ENCODE measurements around the gene MAP4K4. TPM values are rescaled to one million over a fixed set of nuclear protein-coding genes. Genes with fewer than 3 reads are reported as not detected.

The MAP4K4 gene
- total and polyA plus RNA-seq, 4 donors = 106 to 363 (median 200) TPM

DNA sequence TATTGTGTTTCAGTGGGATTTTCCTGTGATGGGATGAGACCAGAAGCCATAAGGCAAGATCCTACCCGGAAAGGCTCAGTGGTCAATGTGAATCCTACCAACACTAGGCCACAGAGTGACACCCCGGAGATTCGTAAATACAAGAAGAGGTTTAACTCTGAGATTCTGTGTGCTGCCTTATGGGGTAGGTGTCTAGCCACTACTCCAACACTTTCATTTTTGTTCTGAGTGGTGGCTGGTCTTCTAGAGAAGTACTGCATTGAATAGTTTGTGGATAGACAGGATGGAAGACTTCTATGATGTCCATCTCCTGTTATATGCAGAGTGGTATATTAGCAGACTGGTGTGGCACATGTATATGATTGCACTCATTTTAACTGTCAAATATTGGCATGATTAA lies 176.6 kb downstream of the MAP4K4 start:
- H3K27ac ChIP-seq (ENCODE audit: low read depth, low read length) = no peak overlapping the region
- H3K36me3 ChIP-seq (ENCODE audit: control insufficient read depth, insufficient read depth, low read length) = peaks cover 34% of the 10 kb centered on the region
- no peak for DNase-seq (ENCODE audit: low read depth in 4 of 6, low spot score in 6 of 6)
- no peaks in the 10 kb centered on the region for H3K27me3 ChIP-seq (ENCODE audit: control insufficient read depth, insufficient read depth, low read length)
- no peaks in the 10 kb centered on the region for H3K9me3 ChIP-seq (ENCODE audit: control insufficient read depth, insufficient read depth, low read length)
- 100% methylated on average over 1 of the region's 3 CpGs for WGBS (ENCODE audit: insufficient coverage)
- H3K4me3 ChIP-seq (ENCODE audit: low read depth, low read length) = no peak overlapping the region
- no peaks in the 10 kb centered on the region for H3K4me1 ChIP-seq (ENCODE audit: control insufficient read depth, insufficient read depth, low read length)

GRCh38 chr2:101879466-101879865 lies 182.0 kb downstream of the MAP4K4 start:
- H3K27ac ChIP-seq (ENCODE audit: low read depth, low read length) = no peak overlapping the region
- no peak overlapping the region for H3K4me3 ChIP-seq (ENCODE audit: low read depth, low read length)
- no peaks in the 10 kb centered on the region for H3K27me3 ChIP-seq (ENCODE audit: control insufficient read depth, insufficient read depth, low read length)
- no peak for DNase-seq (ENCODE audit: low read depth in 4 of 6, low spot score in 6 of 6)
- no peaks in the 10 kb centered on the region for H3K4me1 ChIP-seq (ENCODE audit: control insufficient read depth, insufficient read depth, low read length)
- peaks cover 10% of the 10 kb centered on the region for H3K36me3 ChIP-seq (ENCODE audit: control insufficient read depth, insufficient read depth, low read length)
- no peaks in the 10 kb centered on the region for H3K9me3 ChIP-seq (ENCODE audit: control insufficient read depth, insufficient read depth, low read length)

- Histone ChIP-seq H3K4me1 (ENCODE audit: control insufficient read depth, insufficient read depth, low read length) (no peaks in the 10 kb centered on the region), H3K4me3 (ENCODE audit: low read depth, low read length) (no peak overlapping the region), H3K27ac (ENCODE audit: low read depth, low read length) (no peak overlapping the region), H3K36me3 (ENCODE audit: control insufficient read depth, insufficient read depth, low read length) (peaks cover 10% of the 10 kb centered on the region), H3K27me3 (ENCODE audit: control insufficient read depth, insufficient read depth, low read length) (no peaks in the 10 kb centered on the region), H3K9me3 (ENCODE audit: control insufficient read depth, insufficient read depth, low read length) (no peaks in the 10 kb centered on the region)
- no peak for DNase-seq (ENCODE audit: low read depth in 4 of 6, low spot score in 6 of 6)
Measured at GRCh38 chr2:101881131-101881530, 183.6 kb downstream of the MAP4K4 start.

- H3K36me3 ChIP-seq (ENCODE audit: control insufficient read depth, insufficient read depth, low read length) = peaks cover 16% of the 10 kb centered on the region
- H3K4me1 ChIP-seq (ENCODE audit: control insufficient read depth, insufficient read depth, low read length) = no peaks in the 10 kb centered on the region
- no peaks in the 10 kb centered on the region for H3K9me3 ChIP-seq (ENCODE audit: control insufficient read depth, insufficient read depth, low read length)
- DNase-seq (ENCODE audit: low read depth in 4 of 6, low spot score in 6 of 6) = no peak
- no peak overlapping the region for H3K4me3 ChIP-seq (ENCODE audit: low read depth, low read length)
- WGBS (ENCODE audit: insufficient coverage) = 40% methylated on average over 3 of the region's 4 CpGs
- H3K27me3 ChIP-seq (ENCODE audit: control insufficient read depth, insufficient read depth, low read length) = no peaks in the 10 kb centered on the region
- no peak overlapping the region for H3K27ac ChIP-seq (ENCODE audit: low read depth, low read length)
Measured at GRCh38 chr2:101882769-101883307, 185.3 kb downstream of the MAP4K4 start.

GRCh38 chr2:101883860-101884259 lies 186.4 kb downstream of the MAP4K4 start:
- 100% methylated on average over 1 of the region's 3 CpGs for WGBS (ENCODE audit: insufficient coverage)
- Histone ChIP-seq H3K4me3 (ENCODE audit: low read depth, low read length) (no peak overlapping the region), H3K27ac (ENCODE audit: low read depth, low read length) (no peak overlapping the region), H3K36me3 (ENCODE audit: control insufficient read depth, insufficient read depth, low read length) (peaks cover 16% of the 10 kb centered on the region), H3K27me3 (ENCODE audit: control insufficient read depth, insufficient read depth, low read length) (no peaks in the 10 kb centered on the region), H3K9me3 (ENCODE audit: control insufficient read depth, insufficient read depth, low read length) (no peaks in the 10 kb centered on the region), H3K4me1 (ENCODE audit: control insufficient read depth, insufficient read depth, low read length) (no peaks in the 10 kb centered on the region)
- DNase-seq (ENCODE audit: low read depth in 4 of 6, low spot score in 6 of 6) = peak in 2 of 6 donors; percentile 20 to 41

GRCh38 chr2:101884423-101884822 lies 186.9 kb downstream of the MAP4K4 start:
- DNase-seq (ENCODE audit: low read depth in 4 of 6, low spot score in 6 of 6) = no peak
- H3K9me3 ChIP-seq (ENCODE audit: control insufficient read depth, insufficient read depth, low read length) = no peaks in the 10 kb centered on the region
- WGBS (ENCODE audit: insufficient coverage) = 81% methylated on average over 2 of the region's 2 CpGs
- H3K27me3 ChIP-seq (ENCODE audit: control insufficient read depth, insufficient read depth, low read length) = no peaks in the 10 kb centered on the region
- peaks cover 19% of the 10 kb centered on the region for H3K36me3 ChIP-seq (ENCODE audit: control insufficient read depth, insufficient read depth, low read length)
- H3K4me3 ChIP-seq (ENCODE audit: low read depth, low read length) = no peak overlapping the region
- H3K27ac ChIP-seq (ENCODE audit: low read depth, low read length) = no peak overlapping the region
- H3K4me1 ChIP-seq (ENCODE audit: control insufficient read depth, insufficient read depth, low read length) = no peaks in the 10 kb centered on the region

DNA sequence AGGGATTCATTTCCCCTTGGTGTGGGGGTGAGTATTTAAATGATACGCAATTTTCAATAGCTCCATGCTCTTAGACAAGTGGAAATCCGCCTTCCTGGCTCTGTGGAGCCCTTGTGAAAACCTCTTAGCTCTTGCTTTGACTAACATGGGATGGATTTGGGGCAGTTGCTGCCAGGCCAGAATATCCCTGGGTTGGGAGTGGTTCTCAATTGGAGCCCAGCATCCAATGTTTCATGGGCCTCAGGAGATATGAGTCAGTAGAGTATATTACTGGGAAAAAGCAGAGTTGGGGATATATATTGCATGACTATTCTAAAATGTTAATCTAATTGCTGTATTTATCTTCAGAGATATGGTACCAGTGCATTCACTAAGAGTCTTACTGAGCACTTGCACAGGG lies 189.8 kb downstream of the MAP4K4 start:
- peaks cover 24% of the 10 kb centered on the region for H3K36me3 ChIP-seq (ENCODE audit: control insufficient read depth, insufficient read depth, low read length)

GRCh38 chr2:101889460-101890098 lies 192.1 kb downstream of the MAP4K4 start:
- Histone ChIP-seq H3K36me3 (ENCODE audit: control insufficient read depth, insufficient read depth, low read length) (peaks cover 24% of the 10 kb centered on the region), H3K4me1 (ENCODE audit: control insufficient read depth, insufficient read depth, low read length) (no peaks in the 10 kb centered on the region), H3K27me3 (ENCODE audit: control insufficient read depth, insufficient read depth, low read length) (no peaks in the 10 kb centered on the region), H3K9me3 (ENCODE audit: control insufficient read depth, insufficient read depth, low read length) (no peaks in the 10 kb centered on the region), H3K4me3 (ENCODE audit: low read depth, low read length) (no peak overlapping the region), H3K27ac (ENCODE audit: low read depth, low read length) (no peak overlapping the region)
- no peak for DNase-seq (ENCODE audit: low read depth in 4 of 6, low spot score in 6 of 6)
- WGBS (ENCODE audit: insufficient coverage) = 96% methylated on average over 7 of the region's 7 CpGs

More for the DNA sequence above, 189.8 kb downstream of the MAP4K4 start:
- H3K4me1 ChIP-seq (ENCODE audit: control insufficient read depth, insufficient read depth, low read length) = no peaks in the 10 kb centered on the region
- H3K4me3 ChIP-seq (ENCODE audit: low read depth, low read length) = no peak overlapping the region
- 80% methylated on average over 1 of the region's 2 CpGs for WGBS (ENCODE audit: insufficient coverage)
- no peaks in the 10 kb centered on the region for H3K9me3 ChIP-seq (ENCODE audit: control insufficient read depth, insufficient read depth, low read length)
- H3K27ac ChIP-seq (ENCODE audit: low read depth, low read length) = no peak overlapping the region
- no peaks in the 10 kb centered on the region for H3K27me3 ChIP-seq (ENCODE audit: control insufficient read depth, insufficient read depth, low read length)
- DNase-seq (ENCODE audit: low read depth in 4 of 6, low spot score in 6 of 6) = no peak

DNA sequence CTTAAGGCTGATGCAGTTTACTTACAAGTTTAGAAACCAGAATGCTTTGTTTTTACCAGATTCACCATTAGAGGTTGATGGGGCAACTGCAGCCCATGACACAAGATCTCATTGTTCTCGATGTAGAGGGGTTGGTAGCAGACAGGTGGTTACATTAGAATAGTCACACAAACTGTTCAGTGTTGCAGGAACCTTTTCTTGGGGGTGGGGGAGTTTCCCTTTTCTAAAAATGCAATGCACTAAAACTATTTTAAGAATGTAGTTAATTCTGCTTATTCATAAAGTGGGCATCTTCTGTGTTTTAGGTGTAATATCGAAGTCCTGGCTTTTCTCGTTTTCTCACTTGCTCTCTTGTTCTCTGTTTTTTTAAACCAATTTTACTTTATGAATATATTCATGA lies 194.9 kb downstream of the MAP4K4 start:
- Histone ChIP-seq H3K4me1 (ENCODE audit: control insufficient read depth, insufficient read depth, low read length) (no peaks in the 10 kb centered on the region), H3K27ac (ENCODE audit: low read depth, low read length) (no peak overlapping the region), H3K9me3 (ENCODE audit: control insufficient read depth, insufficient read depth, low read length) (no peaks in the 10 kb centered on the region), H3K27me3 (ENCODE audit: control insufficient read depth, insufficient read depth, low read length) (no peaks in the 10 kb centered on the region), H3K4me3 (ENCODE audit: low read depth, low read length) (no peak overlapping the region), H3K36me3 (ENCODE audit: control insufficient read depth, insufficient read depth, low read length) (peaks cover 19% of the 10 kb centered on the region)
- DNase-seq (ENCODE audit: low read depth in 4 of 6, low spot score in 6 of 6) = no peak
- WGBS (ENCODE audit: insufficient coverage) = no CpG with 5 or more reads among the region's 3 CpGs

GRCh38 chr2:101893681-101894381 lies 196.3 kb downstream of the MAP4K4 start:
- Histone ChIP-seq H3K4me1 (ENCODE audit: control insufficient read depth, insufficient read depth, low read length) (no peaks in the 10 kb centered on the region), H3K27me3 (ENCODE audit: control insufficient read depth, insufficient read depth, low read length) (no peaks in the 10 kb centered on the region), H3K4me3 (ENCODE audit: low read depth, low read length) (no peak overlapping the region), H3K9me3 (ENCODE audit: control insufficient read depth, insufficient read depth, low read length) (no peaks in the 10 kb centered on the region), H3K27ac (ENCODE audit: low read depth, low read length) (no peak overlapping the region), H3K36me3 (ENCODE audit: control insufficient read depth, insufficient read depth, low read length) (peaks cover 18% of the 10 kb centered on the region)
- DNase-seq (ENCODE audit: low read depth in 4 of 6, low spot score in 6 of 6) = peak in 2 of 6 donors; percentile 32 to 62
- 0% methylated on average over 1 of the region's 9 CpGs for WGBS (ENCODE audit: insufficient coverage)

Data from spinal cord (tissue), 10 donors.